NT2/D1 (cell line): ENCODE data around the gene MYO7A.

Source experiments
- SUZ12 ChIP-seq: IDR thresholded peaks from 2 replicates; pipeline ENCODE4 v1.6.1; 2011; ENCODE audit not compliant: insufficient read length, insufficient read depth; ENCODE audit errors: extremely low read depth
- ZNF274 ChIP-seq: IDR thresholded peaks from 2 replicates; pipeline ENCODE4 v1.6.1; 2011; ENCODE audit warnings: mild to moderate bottlenecking, low read depth, low read length

DNA sequence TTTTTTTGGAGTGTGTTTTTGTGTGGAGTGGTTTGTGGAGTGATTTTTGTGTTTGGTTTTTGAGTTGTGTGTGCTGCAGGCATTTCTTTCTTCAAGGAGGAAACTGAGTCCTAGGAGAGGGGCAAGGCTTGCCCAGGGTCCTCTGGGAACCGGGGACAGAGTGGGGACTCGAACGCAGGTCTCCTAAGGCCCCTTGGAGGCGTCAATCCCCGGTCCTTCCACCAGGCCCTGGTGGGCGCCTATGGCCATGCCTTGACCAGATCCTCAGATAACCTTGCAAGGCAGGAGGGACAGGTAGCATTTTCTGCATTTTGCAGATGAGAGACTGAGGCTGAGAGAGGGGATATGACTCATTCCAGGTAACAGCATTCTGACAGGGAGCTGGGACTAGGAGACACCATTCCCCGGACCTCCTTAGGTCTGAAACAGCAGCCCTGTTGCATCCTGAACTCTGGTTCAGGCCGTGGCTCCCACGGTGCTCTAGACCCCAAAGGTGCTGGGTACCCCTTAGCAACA lies 39.1 kb downstream of the MYO7A start:
- TF ChIP-seq ZNF274 = no peak
- TF ChIP-seq SUZ12 = no peak
